GM18499 (cell line): ENCODE results near the gene CHRM1.
"Not testable (repeated sequence)": the region's sequence is repeated elsewhere in the genome, so short reads cannot be mapped to it uniquely, and the experiment has no call there.

ENCODE experiments used
- ATAC-seq: cut with Tn5 transposase; IDR thresholded peaks from one replicate; pipeline ENCODE4 v1.9.1; 2021; ENCODE audit warnings: moderate number of reproducible peaks; ENCODE audit not compliant: insufficient read depth, unreplicated experiment

The CHRM1 gene

GRCh38 chr11:62880231-62880802 is 40.8 kb downstream of the CHRM1 start:
- ATAC-seq: no peak

GRCh38 chr11:62879235-62879978 is 41.8 kb downstream of the CHRM1 start:
- ATAC-seq: no peak

GRCh38 chr11:62876712-62877111 is 44.5 kb downstream of the CHRM1 start:
- ATAC-seq: no peak

- ATAC-seq: no peak
Observed at GRCh38 chr11:62875698-62876478, 45.3 kb downstream of the CHRM1 start.

GRCh38 chr11:62874851-62875250 is 46.3 kb downstream of the CHRM1 start:
- ATAC-seq: no peak

- ATAC-seq: no peak
Observed at GRCh38 chr11:62865635-62866034, 55.5 kb downstream of the CHRM1 start.

GRCh38 chr11:62863687-62864335 is 57.4 kb downstream of the CHRM1 start:
- no peak for ATAC-seq

GRCh38 chr11:62861564-62862192 is 59.5 kb downstream of the CHRM1 start:
- ATAC-seq: not testable (repeated sequence)

- ATAC-seq: no peak
Observed at GRCh38 chr11:62860835-62861563, 60.2 kb downstream of the CHRM1 start.

GRCh38 chr11:62859281-62859703 is 61.9 kb downstream of the CHRM1 start:
- not testable (repeated sequence) for ATAC-seq
